ENCODE measurements around the gene UBE2N.
"Not testable (repeated sequence)": the region's sequence is repeated elsewhere in the genome, so short reads cannot be mapped to it uniquely, and the experiment has no call there.

Gene UBE2N

DNA sequence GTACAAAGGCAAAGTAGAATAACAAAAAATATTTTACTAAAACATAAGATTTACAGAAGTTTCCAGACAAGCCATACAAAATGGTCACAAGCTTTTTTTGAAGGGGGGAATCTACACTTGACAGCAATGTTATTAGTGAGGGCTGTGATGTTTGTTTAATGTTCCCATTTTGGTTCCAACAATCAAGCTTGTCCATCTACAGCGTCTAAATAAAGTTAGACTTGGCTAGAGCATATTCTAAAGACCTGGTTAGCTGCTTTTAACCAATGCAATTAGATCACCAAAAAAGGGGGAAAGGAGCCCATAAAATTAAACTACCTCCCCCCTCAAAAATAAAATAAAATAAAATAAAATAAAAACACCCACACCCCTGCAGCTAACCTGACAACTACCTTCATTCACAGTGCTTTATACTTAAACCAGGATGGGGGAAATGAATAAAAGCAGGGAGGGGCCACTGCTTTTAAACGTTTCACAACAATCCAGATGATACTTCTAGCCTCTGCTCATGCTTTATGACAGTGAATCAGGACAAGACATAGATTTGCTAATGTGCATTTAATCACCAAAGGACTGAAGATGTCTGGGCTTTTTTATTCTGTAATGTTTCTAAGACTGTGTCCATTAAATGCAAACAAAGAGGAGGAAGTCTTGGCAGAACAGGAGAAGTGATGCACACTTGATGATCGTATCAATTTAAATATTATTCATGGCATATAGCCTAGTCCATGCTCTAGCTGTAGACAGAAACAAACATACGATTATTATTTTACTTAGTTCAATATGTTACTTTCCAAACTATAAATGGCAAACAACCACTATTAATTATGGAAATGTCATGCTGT is 32.2 kb downstream of the UBE2N start:
- not testable (repeated sequence) for DNase-seq

DNA sequence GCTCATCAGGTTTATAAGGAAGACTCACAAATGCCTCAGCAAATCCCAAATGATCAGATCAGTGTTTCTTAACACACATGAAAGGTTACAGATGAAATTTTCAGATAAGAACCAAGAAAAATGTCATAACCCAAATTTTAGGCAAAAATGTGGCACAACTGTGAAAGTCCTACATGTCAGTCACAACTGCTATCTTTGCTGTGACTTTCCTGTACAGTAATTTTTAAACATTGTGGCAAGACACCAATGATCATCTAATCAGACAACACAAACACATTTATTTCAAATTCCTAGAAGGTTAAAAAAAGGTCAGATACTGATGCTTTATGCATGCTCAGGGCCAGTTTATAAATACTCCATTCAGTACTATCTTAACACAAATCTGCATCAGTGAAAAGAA is 32.9 kb downstream of the UBE2N start:
- DNase-seq: no peak

DNA sequence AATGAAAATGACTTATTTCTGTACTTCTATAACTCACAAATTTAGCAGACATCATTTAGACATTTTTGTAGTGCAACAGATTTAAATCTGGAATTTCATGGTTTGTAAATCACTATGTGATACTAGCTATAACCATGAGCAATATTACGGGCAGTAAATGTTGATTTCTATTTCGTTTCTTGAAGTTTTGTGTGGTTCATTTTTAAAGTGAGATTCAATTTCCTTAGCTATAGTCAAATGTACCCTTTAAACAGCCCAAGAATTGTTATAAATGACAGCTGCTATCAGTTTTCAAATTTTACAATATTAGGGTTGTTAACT is 33.8 kb downstream of the UBE2N start:
- no peak for DNase-seq

DNA sequence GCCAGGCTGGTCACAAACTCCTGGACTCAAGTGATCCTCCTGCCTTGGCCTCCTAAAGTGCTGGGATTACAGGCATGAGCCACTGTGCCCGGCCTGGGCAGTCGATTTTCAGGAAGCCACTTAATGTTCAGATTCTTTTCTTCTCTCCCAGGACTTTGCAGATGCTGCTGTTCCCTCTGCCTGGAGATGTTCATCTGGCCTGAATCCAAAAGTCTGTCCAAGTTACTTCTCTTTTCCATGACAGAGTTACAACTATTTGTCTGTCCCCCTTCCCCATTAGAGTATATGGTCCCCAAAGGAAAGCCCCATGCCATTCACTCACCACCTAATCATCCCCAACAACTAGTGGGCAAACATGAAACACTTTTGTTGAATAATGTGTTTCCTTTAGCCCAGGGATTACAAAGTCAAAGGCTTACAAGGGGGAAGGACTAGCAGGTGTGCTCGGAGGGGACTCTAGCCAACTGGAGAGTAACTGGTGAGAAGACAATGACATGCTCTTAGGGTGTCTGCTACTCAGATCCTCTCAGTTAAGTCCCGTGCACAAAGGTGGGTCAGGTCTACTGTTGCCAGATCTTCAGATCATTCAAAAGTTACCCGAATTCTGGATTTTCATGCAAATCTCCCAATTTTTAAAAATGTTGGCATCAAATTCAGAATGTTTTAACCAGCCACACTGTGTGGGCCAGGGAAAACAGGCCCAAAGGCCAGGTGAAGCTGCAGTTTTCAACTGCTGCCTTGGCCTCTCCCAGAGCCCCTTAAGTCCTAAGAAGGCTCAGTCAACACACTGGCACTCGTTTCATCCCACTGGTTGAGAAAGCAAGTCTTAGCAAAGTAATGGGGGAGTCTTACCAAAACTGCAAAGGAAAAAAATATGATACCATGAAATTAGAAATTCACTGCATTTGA is 34.4 kb downstream of the UBE2N start:
- DNase-seq: no peak

DNA sequence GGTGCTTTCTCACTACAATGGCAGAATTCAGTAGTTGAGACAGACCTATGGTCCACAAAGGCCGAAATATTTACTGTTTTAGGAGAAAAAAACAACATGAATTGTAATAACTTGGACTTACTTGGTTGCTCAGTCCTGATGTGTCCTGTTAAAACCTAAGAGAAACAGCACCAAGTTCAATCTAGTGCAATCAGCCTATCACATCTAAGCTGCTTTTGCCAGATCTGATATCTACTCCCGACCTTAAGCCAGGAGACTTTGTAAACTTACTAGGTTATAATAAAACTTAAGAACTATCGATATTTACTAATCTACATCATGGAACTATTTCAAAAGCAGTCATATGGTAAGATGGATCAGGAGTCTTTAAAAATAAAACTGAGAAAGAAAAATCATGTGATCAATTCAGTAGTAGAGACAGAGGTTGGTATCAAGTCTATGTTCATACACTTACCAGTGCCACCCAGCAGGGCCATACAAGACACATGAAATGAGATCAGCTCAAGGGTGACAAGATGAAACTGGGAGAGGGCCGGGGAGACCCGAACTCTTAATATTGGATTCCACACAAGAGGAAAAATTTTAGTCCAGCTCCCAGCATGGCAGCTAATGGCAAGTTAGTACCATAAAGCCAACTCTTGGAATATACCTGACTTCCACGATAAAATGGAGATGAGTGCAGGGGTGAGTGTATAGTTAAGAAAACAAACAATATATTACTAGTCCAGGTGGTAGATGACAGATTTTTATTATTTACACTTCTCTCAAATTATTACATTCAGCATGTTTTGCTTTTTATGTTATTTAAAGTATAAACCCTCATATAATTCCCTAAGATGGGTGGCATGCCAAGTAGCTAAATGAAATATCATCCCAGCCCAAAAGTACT is 36.5 kb downstream of the UBE2N start:
- DNase-seq: no peak

DNA sequence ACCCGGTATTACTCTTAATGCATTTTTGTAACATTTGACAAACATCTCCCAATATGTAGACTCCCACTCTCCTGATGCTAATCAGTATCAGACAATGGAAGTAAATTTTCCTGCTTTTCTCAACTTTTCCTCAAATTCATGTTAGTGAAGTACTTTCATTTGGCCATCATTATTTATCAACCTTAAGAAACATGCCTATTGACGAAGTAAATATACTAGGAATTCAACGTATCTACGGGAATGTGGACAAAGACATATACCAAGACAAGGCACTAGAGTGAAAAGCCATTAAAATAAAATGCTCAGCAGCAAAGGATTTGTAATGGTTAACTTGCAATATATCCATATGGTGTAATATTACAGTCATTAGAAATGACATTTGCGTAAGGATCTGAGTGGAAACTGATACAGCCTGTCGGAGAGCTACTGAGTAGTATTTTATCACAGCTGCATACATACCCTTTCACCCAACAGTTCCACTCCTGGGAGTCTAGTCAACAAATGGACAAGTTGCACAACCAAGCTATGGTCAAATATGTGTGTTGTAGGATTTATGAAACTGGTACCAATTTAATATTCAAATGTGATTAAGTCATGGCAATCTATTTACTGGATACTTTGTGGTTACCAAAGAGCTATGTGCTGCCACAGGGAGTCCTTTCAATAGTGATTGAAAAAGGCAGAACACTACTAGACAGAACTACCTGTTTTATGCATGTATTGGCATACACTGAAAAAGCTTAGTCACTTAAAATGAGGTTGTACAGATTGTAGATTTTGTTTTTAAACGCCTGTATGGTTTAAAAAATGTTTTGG is 37.6 kb downstream of the UBE2N start:
- DNase-seq: no peak

DNA sequence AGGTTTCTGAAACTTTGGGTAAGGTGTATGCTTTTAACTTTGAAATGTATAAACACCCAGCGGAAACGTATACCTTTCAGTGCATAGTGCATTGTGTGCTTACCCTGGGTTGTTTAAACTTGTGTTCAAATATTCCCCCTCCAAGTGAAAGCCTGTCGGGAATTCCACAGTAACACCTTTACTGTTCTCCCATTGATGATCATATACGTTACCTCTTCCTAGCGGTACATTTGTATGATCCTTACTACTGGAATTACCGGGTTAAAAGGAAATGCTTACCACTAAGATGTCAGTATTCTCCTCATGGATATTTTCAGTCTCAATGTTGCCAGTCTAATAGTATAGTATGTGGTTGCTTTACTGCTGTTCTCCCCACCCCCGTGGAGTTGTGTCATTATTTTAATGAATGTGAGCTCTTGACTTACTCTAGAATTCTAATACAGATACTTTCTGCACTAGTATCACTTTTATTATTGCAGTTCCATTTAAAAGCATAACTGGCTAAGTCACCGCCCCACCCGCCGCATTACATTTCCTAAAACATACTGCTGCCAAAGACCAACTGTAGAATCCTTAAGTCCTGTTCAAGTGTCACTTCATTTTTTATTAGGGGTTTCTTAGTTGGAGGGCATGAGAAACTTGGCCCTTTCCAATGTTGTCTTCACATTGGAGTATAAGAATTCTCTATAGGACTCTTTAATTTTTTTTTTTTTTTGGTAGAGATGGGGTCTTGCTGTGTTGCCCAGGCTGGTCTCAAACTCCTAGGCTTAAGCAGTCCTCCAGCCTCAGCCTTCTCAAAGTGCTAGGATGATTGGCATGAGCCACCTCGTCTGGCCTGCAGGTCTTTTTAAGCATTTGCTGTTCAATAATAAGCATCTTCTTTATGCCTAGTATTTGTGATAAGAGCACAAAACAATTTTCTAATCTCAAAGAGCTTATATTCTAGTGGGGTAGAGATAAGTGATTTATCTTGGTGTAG is 39.1 kb downstream of the UBE2N start:
- DNase-seq: no peak

DNA sequence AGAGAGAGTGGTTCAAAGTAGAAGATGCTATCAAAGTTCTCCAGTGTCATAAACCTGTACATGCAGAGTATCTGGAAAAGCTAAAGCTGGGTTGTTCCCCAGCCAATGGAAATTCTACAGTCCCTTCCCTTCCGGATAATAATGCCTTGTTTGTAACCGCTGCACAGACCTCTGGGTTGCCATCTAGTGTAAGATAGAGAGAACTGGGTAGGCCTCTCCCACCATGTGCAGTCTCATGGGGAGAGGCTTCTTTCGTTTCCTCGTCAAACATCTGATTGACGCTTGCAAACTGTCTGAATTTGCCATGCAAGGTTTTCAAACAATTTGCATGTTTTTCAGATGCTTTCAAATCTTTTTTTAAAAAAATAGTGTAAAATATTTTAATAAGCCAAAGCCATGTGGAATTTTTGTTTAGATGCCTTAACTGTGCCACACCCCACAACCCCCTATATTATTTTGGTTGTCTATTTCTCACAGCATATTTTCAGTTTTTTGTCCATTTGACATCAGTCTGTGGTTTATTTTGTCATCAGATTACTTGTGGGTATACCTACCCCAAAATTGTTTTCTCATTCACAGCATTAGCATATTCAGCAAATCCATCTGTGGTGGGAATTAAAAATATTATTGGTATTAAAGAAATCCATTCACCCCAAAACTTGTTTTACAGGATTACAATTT is 42.4 kb downstream of the UBE2N start:
- not testable (repeated sequence) for DNase-seq

DNA sequence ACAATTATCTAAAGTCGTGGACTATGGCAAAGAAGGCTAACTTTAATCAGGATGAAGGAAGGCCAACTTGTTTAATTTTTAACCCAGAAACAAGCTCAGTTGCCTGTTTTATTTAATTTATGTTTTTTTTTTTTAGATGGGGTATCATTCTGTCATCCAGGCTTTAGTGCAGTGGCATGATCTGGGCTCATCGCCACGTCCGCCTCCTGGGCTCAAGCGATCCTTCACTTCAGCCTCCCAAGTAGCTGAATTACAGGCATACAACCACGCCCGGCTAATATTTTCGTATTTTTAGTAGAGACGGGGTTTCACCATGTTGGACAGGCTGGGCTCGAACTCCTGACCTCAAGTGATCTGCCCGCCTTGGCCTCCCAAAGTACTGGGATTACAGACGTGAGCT is 44.3 kb downstream of the UBE2N start:
- DNase-seq: no peak

DNA sequence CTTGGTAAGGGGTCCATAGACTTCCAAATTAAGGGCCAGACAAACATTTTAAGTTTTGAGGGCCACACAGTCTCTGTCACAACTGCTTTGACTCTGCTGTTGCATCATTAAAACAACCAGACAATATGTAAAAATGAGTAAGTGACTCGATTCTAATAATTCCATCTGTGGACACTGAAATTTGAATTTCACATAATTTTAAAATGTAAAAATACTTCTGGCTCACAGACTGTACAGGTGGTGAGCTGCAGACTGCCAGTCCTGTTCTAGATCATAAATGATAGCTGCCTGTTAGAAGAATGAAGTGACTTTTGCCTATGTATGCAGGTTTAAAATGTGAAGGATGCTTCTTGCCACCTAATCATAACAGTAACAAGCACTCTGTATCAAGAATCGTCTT is 48.3 kb downstream of the UBE2N start:
- no peak for DNase-seq

DNA sequence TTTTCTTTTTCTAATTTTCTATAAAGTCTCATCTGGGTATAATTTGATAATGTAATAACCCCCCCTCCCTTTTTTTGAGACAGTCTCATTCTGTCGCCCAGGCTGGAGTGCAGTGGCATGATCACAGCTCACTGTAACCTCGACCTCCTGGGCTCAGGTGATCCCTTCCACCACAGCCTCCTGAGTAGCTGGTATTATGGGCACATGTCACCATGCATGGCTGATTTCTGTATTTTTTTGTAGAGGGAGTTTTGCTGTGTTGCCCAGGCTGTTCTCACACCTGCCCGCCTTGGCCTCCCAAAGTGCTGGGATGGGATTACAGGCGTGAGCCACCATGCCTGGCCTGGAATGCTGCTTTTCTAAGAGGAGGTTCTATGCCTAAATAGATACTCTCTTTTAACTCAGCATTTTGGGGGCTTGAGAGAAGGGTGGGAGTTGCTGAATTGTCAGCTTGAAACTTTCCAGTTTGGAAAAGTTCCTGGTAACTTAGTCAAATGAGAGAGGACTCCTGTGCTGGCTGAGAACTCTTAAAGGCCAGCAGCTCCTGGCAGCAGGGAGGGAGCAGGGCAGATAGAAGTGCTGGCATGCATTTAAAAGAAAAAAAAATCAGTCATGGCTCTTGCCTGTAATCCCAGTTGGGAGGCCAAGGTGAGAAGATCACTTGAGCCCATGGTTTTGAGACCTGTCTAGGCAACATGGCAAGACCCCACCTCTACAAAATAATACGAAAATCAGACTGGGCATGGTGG is 51.0 kb downstream of the UBE2N start:
- no peak for DNase-seq

DNA sequence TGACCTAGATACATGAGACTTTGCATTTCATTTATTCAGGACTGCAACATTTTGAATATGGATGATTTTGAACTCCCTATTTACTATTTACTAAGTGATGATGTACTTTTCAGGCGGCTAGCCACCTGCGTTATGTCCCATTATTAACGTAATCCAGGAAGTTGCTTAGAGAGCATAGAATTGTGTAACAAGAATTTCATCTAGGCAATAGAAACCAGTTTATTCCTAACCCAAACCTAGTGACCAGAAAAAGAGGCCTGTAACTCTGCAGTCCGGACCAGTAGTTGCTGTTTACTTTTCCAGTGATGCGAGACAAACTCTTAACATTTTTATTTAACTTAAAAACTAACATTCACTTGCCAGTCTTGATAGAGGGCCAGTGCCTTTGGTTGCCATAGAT is 51.7 kb downstream of the UBE2N start:
- no peak for DNase-seq

DNA sequence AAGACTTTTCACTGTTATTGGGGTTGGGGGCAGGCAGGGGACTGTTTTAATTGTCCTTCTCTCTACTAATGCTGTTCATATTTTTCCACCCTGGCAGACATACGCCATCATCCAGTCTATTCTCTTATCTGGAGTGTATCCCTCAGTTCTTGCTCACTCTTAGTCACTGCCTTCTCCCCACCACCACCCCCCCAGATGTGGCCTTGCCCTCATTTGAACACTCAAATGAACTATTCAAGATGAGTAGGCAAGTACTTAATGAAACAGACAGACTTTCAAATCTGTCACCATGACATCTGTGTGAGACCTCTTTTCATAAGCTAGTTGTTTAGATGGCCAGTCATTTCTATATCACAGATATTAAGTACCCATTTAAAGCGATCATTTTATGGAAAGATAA is 54.0 kb downstream of the UBE2N start:
- no peak for DNase-seq

DNA sequence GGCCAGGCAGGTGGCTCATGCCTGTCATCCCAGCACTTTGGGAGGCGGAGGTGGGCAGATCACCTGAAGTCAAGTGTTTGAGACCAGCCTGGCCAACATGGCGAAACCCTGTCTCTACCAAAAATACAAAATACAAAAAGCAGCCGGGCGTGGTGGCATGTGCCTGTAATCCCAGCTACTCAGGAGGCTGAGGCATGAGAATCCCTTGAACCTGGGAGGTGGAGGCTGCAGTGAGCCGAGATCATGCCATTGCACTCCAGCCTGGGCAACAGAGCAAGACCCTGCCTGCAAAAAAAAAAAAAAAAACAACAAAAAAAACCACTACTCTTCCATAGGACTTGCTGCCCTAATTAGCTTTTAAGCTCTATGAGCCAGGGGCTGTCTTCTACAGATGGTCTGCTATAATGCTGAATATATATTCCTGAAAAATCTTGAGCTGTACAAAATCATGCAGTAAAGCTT is 59.7 kb downstream of the UBE2N start:
- not testable (repeated sequence) for DNase-seq

DNA sequence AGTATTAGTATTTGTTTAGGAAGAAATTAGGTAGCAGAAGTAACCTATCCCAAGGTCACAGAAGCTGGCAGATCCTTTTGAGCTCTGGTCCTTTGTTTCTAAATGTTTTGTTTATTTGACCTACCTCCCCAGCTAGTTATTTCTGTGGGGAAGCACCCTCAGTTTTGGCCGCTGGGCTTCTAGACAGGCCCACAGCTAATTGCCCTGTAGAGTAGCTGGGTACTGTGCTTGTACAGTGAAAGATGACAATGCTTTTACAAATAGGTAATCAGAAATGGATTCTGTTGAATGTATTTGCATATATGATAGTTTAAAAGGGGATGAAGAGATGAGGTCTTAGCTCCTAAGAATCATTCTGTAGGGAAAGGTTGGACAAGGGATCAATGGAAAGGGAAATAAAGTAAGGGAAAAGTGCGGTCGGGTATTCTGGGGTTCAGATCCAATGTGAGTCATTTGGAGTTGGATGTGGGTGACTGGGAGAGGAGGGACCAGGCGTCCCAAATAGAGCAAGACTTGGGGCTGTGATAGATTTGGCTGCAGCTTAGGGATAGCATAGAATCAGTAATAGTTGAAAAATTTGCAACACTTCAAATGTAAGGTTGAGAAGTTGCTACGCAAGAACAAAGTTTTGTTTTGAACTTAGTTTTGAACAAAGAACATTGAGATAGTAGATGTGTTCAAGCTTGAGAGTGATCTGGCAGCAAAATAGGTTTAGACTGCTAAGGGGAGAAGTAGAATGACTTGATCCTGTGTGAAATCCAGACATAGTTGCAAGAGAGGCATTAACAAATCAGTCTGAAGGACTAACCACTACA is 60.4 kb downstream of the UBE2N start:
- no peak for DNase-seq

DNA sequence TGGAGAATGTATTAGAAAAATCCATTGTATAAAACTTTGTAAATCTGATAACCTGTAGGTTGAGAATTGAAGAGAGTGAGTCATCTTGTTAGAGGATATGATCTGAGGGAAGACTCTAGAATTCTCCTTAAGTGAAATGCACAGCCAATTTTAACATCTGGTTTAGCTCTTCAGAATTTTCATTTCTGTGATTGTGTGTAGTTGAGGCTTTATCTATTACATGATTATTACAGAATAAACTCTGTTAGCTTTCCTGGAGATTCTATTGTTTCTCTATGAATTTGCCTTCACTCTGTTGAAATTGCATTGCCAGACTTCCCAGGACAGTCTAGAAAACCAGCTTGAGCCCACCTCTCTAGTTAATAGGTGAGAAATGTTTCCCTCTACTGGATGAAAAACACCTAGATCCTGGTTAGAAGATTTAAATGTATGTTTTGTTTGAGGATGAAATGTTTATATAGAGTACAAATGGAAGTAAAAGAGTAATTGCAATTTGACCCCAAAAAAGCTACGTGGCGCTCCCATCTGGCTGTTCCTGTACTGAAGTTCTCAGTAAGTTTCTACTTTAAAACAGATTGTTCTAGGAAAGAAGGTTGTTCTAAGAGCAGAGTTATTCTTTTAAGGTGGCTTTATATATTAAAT is 61.1 kb downstream of the UBE2N start:
- DNase-seq: peak; percentile 11

DNA sequence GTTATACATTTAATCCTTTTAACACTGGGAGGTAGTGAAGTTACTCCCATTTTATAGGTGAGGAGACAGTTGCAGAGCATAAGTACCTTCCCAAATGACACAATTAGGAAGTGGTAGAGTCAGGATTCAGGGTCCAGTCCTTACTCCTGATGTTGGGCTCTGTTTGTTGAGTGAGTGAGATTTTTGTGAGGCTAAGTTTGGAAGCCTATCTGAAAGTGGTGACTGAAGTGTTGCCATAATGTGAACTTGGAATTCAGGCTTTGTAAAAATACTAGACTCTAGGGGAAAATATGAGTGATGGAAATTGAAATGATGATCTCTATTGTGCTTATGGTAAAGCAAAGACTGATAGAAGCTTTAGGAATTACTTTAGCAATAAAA is 61.8 kb downstream of the UBE2N start:
- DNase-seq: no peak

DNA sequence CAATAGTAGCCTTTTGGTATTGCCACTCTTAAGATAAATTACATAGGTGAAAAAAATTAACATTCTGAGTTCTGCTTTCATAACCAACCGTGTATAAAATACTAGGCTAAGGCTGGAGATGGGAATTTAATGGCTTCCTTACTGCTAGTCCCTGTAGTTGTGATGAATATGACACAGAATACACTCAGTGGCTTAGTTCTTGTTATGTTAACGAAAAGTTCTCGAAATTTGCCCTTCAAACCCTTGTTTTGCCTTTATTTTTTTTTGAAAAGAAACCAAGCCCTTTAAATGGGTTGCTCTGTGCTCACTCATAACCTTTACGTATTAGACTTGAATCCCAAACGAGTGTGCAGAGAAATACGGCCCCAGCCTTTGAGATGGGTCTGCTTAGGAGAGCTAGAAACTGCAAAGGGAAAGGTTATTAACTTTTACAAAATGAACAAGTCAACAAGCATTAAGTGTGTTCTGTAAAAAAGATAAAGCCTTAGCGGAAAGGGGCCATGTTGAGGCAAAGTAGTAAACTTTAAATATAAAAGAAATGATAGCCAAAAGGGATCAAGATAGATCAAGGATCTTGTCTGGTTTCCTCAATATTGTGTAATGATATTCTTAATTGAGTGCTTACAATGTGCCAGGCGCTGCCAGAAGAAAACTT is 62.3 kb downstream of the UBE2N start:
- DNase-seq: no peak
